Hepatocyte (in vitro differentiated cells): ENCODE measurements around the gene NR4A1.

ENCODE experiments used
- CTCF ChIP-seq: fragments of 200-600 bp; sonication (generic); IDR thresholded peaks from 2 replicates; pipeline ENCODE4 v1.5.1; 2016; ENCODE audit warnings: antibody characterized with exemption, mild to moderate bottlenecking; ENCODE audit not compliant: poor library complexity
- EZH2 ChIP-seq: fragments of 200-600 bp; sonication (generic); IDR thresholded peaks from 2 replicates; pipeline ENCODE4 v1.6.1; 2016; ENCODE audit warnings: antibody characterized with exemption, mild to moderate bottlenecking, borderline replicate concordance
- EZH2phosphoT487 ChIP-seq: fragments of 200-600 bp; sonication (generic); IDR thresholded peaks from one replicate; pipeline ENCODE4 v1.6.1; 2018; ENCODE audit warnings: antibody characterized with exemption, mild to moderate bottlenecking, low read depth, moderate library complexity; ENCODE audit not compliant: unreplicated experiment, severe bottlenecking

GRCh38 chr12:52024845-52025230 lies 26.4 kb upstream of the NR4A1 start:
- TF ChIP-seq CTCF (no peak), EZH2 (no peak), EZH2phosphoT487 (no peak)
